Natural killer cell (primary cell): Measurements from ENCODE around the gene FOXP1. TPM values are rescaled to one million over a fixed set of nuclear protein-coding genes. Genes with fewer than 3 reads are reported as not detected.

Experiments used
- ATAC-seq, 3 donors: fragments of 150-1000 bp in 2 of 3; fragments of 200-7000 bp in 1 of 3; cut with Tn5 transposase; 1 replicate in 1 of 3; 2 replicates in 2 of 3; pipeline ENCODE4 v1.10.0; 2021; ENCODE audit warnings: mild to moderate bottlenecking in 2 of 3, moderate library complexity in 2 of 3
- DNase-seq, 2 donors: peaks; one replicate each; pipeline versions ENCODE4 v3.0.0 to v3.0.0-alpha.2; 2013 to 2021; ENCODE audit warnings: mixed read lengths in 1 of 2
- H3K27ac ChIP-seq: one replicate; pipeline ENCODE4 v1.5.1; 2013; ENCODE audit warnings: mild to moderate bottlenecking, low read length
- H3K27me3 ChIP-seq: one replicate; pipeline ENCODE4 v1.6.1; 2013; ENCODE audit warnings: low read length; ENCODE audit not compliant: control insufficient read depth, insufficient read depth
- H3K36me3 ChIP-seq: one replicate; pipeline ENCODE4 v1.6.1; 2013; ENCODE audit warnings: low read length; ENCODE audit not compliant: control insufficient read depth, insufficient read depth
- H3K4me1 ChIP-seq: one replicate; pipeline ENCODE4 v1.6.1; 2013; ENCODE audit warnings: low read length; ENCODE audit not compliant: control insufficient read depth, insufficient read depth
- H3K4me3 ChIP-seq: one replicate; pipeline ENCODE4 v1.5.1; 2013; ENCODE audit warnings: low read length
- H3K9me3 ChIP-seq: one replicate; pipeline ENCODE4 v1.6.1; 2013; ENCODE audit warnings: low read length; ENCODE audit not compliant: control insufficient read depth, insufficient read depth
- H3K27ac Mint-ChIP-seq, 2 donors: one replicate each; pipeline ENCODE4 v1.8.0; 2022; ENCODE audit warnings: mild to moderate bottlenecking in 2 of 2, mixed read lengths in 2 of 2, moderate library complexity in 1 of 2
- H3K27me3 Mint-ChIP-seq, 2 donors: one replicate each; pipeline ENCODE4 v1.8.0; 2022; ENCODE audit warnings: low read depth in 2 of 2, mixed read lengths in 2 of 2
- H3K36me3 Mint-ChIP-seq: one replicate; pipeline ENCODE4 v1.8.0; 2022; ENCODE audit warnings: mixed read lengths
- H3K4me1 Mint-ChIP-seq, 2 donors: one replicate each; pipeline ENCODE4 v1.8.0; 2022; ENCODE audit warnings: mixed read lengths in 2 of 2
- H3K4me3 Mint-ChIP-seq: one replicate; pipeline ENCODE4 v1.8.0; 2022; ENCODE audit warnings: mild to moderate bottlenecking, moderate library complexity, mixed read lengths
- H3K9me3 Mint-ChIP-seq, 2 donors: one replicate each; pipeline ENCODE4 v1.8.0; 2022; ENCODE audit warnings: mixed read lengths in 2 of 2
- WGBS: methylation state at CpG from one replicate; pipeline ENCODE4 v1.1.7; 2013; ENCODE audit warnings: missing lambda C conversion rate; ENCODE audit not compliant: insufficient coverage; 5-methylcytosine and 5-hydroxymethylcytosine counted together
- intact Hi-C: fragments of 100-400 bp; cut with micrococcal nuclease; formaldehyde crosslinking; loops from one replicate; pipeline ENCODE4 v1.14.2; 2022
- total RNA-seq, 4 donors: library from RNA; stranded (reverse); fragments of 120-200 nt in 1 of 4; gene quantifications; one replicate each; pipeline versions ENCODE4 v1.2.3 to v1.2.4, GENCODE V29; 2013 to 2022
- TF ChIP-seq, protein P1 (sequence below): fragments of 200-600 bp; IDR thresholded peaks from one replicate; pipeline ENCODE4 v1.8.0; 2022; ENCODE audit warnings: antibody characterized with exemption

Gene FOXP1
- total RNA-seq, 3 donors from 2014 or later (not counting 1 experiment from before 2014, with no cell fraction given) = 166 to 185 (median 166) TPM

DNA sequence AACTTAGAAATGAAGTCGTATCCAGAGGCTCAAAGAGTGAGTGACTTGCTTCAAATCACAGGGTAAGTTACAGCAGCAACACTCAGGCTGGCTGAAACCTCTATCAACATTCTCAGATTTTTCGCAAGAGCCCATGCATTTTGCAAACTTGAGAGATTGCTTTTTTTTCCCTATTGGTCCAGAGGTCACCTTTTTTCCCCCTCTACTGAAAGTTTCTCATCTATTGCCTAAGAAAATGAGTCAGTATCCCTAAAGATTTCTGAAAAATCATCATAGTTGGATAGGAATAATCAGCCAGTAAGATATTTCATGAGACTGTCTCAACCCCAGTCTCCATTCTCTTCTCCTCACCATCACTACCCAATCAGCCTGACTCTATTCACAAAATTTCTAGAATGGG, 410.6 kb downstream of the FOXP1 start:
- intact Hi-C loops = no loop called here
- H3K4me3 ChIP-seq = no peak overlapping the region
- TF ChIP-seq, protein P1, sequence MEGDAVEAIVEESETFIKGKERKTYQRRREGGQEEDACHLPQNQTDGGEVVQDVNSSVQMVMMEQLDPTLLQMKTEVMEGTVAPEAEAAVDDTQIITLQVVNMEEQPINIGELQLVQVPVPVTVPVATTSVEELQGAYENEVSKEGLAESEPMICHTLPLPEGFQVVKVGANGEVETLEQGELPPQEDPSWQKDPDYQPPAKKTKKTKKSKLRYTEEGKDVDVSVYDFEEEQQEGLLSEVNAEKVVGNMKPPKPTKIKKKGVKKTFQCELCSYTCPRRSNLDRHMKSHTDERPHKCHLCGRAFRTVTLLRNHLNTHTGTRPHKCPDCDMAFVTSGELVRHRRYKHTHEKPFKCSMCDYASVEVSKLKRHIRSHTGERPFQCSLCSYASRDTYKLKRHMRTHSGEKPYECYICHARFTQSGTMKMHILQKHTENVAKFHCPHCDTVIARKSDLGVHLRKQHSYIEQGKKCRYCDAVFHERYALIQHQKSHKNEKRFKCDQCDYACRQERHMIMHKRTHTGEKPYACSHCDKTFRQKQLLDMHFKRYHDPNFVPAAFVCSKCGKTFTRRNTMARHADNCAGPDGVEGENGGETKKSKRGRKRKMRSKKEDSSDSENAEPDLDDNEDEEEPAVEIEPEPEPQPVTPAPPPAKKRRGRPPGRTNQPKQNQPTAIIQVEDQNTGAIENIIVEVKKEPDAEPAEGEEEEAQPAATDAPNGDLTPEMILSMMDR = no peak
- H3K27ac Mint-ChIP-seq = no peak overlapping the region
- H3K4me1 ChIP-seq = no peaks in the 10 kb centered on the region
- H3K4me3 Mint-ChIP-seq = no peak overlapping the region
- H3K4me1 Mint-ChIP-seq = no peaks in the 10 kb centered on the region
- ATAC-seq (no peak), DNase-seq (no peak)
- no peaks in the 10 kb centered on the region for H3K9me3 Mint-ChIP-seq
- no peaks in the 10 kb centered on the region for H3K27me3 ChIP-seq
- no peaks in the 10 kb centered on the region for H3K27me3 Mint-ChIP-seq
- no peak overlapping the region for H3K27ac ChIP-seq
- H3K36me3 ChIP-seq = no peaks in the 10 kb centered on the region
- no peaks in the 10 kb centered on the region for H3K9me3 ChIP-seq
- no peaks in the 10 kb centered on the region for H3K36me3 Mint-ChIP-seq
- 91% methylated on average over 2 of the region's 2 CpGs for WGBS

DNA sequence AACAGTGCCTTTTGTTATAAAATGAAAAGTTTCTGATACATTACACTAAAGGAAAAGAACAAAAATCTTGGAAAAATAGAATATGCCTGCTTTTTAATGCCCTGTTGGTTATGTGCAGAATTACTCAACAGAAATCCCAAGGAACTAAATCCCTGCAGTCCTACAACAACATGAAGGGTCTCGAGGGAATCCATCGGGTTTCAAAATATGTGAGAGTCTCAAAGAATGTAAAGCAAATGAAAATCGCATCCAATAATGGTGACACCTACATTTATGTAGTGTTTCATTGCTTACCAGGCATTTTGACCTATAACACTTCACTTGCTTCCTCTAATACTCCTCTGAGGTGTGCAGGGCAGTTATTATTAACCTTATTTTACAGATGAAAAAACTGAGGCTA, 411.3 kb downstream of the FOXP1 start:
- no peaks in the 10 kb centered on the region for H3K4me1 ChIP-seq
- no peaks in the 10 kb centered on the region for H3K27me3 ChIP-seq
- H3K27ac ChIP-seq = no peak overlapping the region
- TF ChIP-seq, protein P1 = no peak
- H3K27ac Mint-ChIP-seq = no peak overlapping the region
- H3K4me3 Mint-ChIP-seq = no peak overlapping the region
- H3K36me3 ChIP-seq = no peaks in the 10 kb centered on the region
- H3K36me3 Mint-ChIP-seq = no peaks in the 10 kb centered on the region
- DNase-seq = no peak
- H3K4me1 Mint-ChIP-seq = no peaks in the 10 kb centered on the region
- WGBS = 100% methylated on average over 3 of the region's 3 CpGs
- no peak for ATAC-seq
- no peaks in the 10 kb centered on the region for H3K9me3 ChIP-seq
- no peak overlapping the region for H3K4me3 ChIP-seq
- no peaks in the 10 kb centered on the region for H3K9me3 Mint-ChIP-seq
- intact Hi-C loops = no loop called here
- no peaks in the 10 kb centered on the region for H3K27me3 Mint-ChIP-seq

DNA sequence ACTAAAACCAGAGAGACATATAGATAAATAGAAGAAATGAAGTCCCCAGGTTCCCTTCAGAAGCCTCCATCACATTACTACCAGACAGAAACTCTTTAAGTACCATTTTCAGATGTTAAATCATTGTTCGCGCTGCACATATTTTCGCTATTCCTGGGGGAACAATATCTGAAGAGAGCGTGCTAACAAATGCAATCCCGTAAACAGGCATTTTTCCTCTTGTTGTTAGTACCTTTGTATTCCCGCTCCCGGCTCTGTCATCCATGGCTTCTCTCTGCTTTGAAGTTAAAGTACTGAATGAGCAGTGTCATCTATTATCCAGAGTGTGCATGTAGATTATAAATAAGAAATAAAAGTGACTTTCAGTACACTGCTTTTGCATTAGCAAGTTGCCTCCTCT, 412.3 kb downstream of the FOXP1 start:
- no peak for ATAC-seq
- Histone ChIP-seq H3K27ac (no peak overlapping the region), H3K4me1 (no peaks in the 10 kb centered on the region), H3K4me3 (no peak overlapping the region), H3K9me3 (no peaks in the 10 kb centered on the region), H3K36me3 (no peaks in the 10 kb centered on the region), H3K27me3 (no peaks in the 10 kb centered on the region)
- DNase-seq = no peak
- no peak overlapping the region for H3K27ac Mint-ChIP-seq
- WGBS = 94% methylated on average over 7 of the region's 7 CpGs
- H3K9me3 Mint-ChIP-seq = no peaks in the 10 kb centered on the region
- H3K36me3 Mint-ChIP-seq = peaks cover 4% of the 10 kb centered on the region
- intact Hi-C loops = no loop called here
- H3K4me3 Mint-ChIP-seq = no peak overlapping the region
- H3K27me3 Mint-ChIP-seq = no peaks in the 10 kb centered on the region
- TF ChIP-seq, protein P1 = no peak
- no peaks in the 10 kb centered on the region for H3K4me1 Mint-ChIP-seq

DNA sequence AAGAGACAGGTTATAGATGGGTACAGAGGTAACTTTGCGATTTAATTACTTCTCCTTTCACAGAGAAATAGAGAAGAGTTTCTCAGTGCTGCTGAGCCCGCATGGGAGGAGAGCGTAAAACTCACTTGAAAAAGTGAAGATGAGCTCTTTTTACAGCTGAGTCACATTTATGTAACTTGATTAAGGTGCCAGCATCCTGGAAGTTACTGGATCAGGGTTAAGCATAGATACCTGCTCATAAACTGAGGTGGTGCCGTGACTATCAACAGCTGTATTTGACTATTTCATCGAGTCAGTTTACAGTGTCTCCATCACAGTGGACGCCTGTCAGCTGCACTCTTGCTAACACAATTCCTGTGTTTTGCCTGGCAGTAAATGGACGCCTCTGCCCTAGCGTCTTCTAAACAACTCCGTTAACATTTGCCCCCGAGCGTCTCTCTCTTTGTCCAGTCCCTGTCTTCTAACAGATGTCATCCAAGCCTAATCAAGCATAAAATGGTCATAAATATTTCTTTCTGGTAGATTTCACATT, 414.6 kb downstream of the FOXP1 start:
- Histone ChIP-seq H3K27ac (no peak overlapping the region), H3K4me1 (no peaks in the 10 kb centered on the region), H3K9me3 (no peaks in the 10 kb centered on the region), H3K27me3 (no peaks in the 10 kb centered on the region), H3K36me3 (no peaks in the 10 kb centered on the region), H3K4me3 (no peak overlapping the region)
- ATAC-seq (no peak), DNase-seq (no peak)
- H3K4me1 Mint-ChIP-seq = no peaks in the 10 kb centered on the region
- no peaks in the 10 kb centered on the region for H3K27me3 Mint-ChIP-seq
- intact Hi-C loops = no loop called here
- H3K36me3 Mint-ChIP-seq = peaks cover 4% of the 10 kb centered on the region
- H3K9me3 Mint-ChIP-seq = no peaks in the 10 kb centered on the region
- H3K27ac Mint-ChIP-seq = no peak overlapping the region
- WGBS = 96% methylated on average over 11 of the region's 11 CpGs
- no peak overlapping the region for H3K4me3 Mint-ChIP-seq
- TF ChIP-seq, protein P1 = no peak
